NB4 (cell line): ENCODE data around the gene DGCR2.

Experiments
- CTCF ChIP-seq: IDR thresholded peaks from one replicate; pipeline ENCODE4 v1.5.1; 2012; ENCODE audit warnings: low read depth, low read length
- MAX ChIP-seq: IDR thresholded peaks from 2 replicates; pipeline ENCODE4 v1.6.1; 2011; ENCODE audit warnings: low read depth, low read length
- MYC ChIP-seq: IDR thresholded peaks from 2 replicates; pipeline ENCODE4 v1.6.1; 2011; ENCODE audit warnings: low read depth, low read length
- POLR2A ChIP-seq: IDR thresholded peaks from 2 replicates; pipeline ENCODE4 v1.6.1; 2011; ENCODE audit warnings: mild to moderate bottlenecking; ENCODE audit not compliant: insufficient read length; ENCODE audit errors: extremely low read depth

- TF ChIP-seq CTCF (no peak), MYC (no peak), MAX (no peak), POLR2A (no peak)
Measured at GRCh38 chr22:18997306-18997924, 124.8 kb downstream of the DGCR2 start.
